ENCODE measurements around the gene ATP6V0D1. TPM values are rescaled to one million over a fixed set of nuclear protein-coding genes. Genes with fewer than 3 reads are reported as not detected.

Gene ATP6V0D1
- polyA plus RNA-seq, 1 of the 3 experiments (the other 2 are of a cell fraction), result 135 TPM

GRCh38 chr16:67423611-67424260 is 57.2 kb downstream of the ATP6V0D1 start:
- H3K4me1 ChIP-seq (ENCODE audit: control insufficient read depth in 1 of 2, insufficient read depth in 2 of 2, low read depth in 1 of 2, low read length in 1 of 2), result peaks cover 0 to 3% of the 10 kb centered on the region in 2 experiments; a peak in 1 of 4 replicates
- TF ChIP-seq IRF3 (IDR thresholded peaks at IDR 0.05; ENCODE audit: low read depth, low read length) (no peak), PBX3 (IDR thresholded peaks at IDR 0.05) (no peak), JUND (IDR thresholded peaks at IDR 0.05) (no peak), FOXJ3 (CRISPR knock-in tag; IDR thresholded peaks at IDR 0.05) (no peak), GATA2 (CRISPR knock-in tag; IDR thresholded peaks at IDR 0.05) (no peak), RCOR1 (IDR thresholded peaks at IDR 0.05; ENCODE audit: low read length) (no peak)
- H3K27me3 ChIP-seq (ENCODE audit: insufficient read depth), result no peaks in the 10 kb centered on the region; the same call in 1 of the 2 replicates
- H3K4me2 ChIP-seq, result no peak overlapping the region
- no peak for DNase-seq
- ChIA-PET CTCF (interaction anchor here (0.9 to 5.9 kb wide), 7 partner anchors 6 to 138 kb away, joined by 3 to 76 read pairs (median 3); partner anchors contain the start of genes ATP6V0D1, CTCF, KCTD19 and LRRC36), POLR2A (no interaction called here)
- H3K79me2 ChIP-seq (ENCODE audit: insufficient read depth), result no peaks in the 10 kb centered on the region
- no peaks in the 10 kb centered on the region for H3F3A ChIP-seq (replicated peaks; ENCODE audit: insufficient read depth)
- no peaks in the 10 kb centered on the region for H3K9me2 ChIP-seq
- WGBS (ENCODE audit: low lambda C conversion rate), result 76% methylated on average over 9 of the region's 9 CpGs
- no peak overlapping the region for H3K4me3 ChIP-seq (ENCODE audit: low read depth in 2 of 2, low read length in 1 of 2)
- no peaks in the 10 kb centered on the region for H3K36me3 ChIP-seq (replicated peaks in 1 of 2; ENCODE audit: control insufficient read depth in 1 of 2, insufficient read depth in 2 of 2, low read length in 1 of 2)
- H3K27ac ChIP-seq (ENCODE audit: low read depth in 2 of 2, low read length in 1 of 2), result no peak overlapping the region
- H2AFZ ChIP-seq (ENCODE audit: low read depth), result no peak overlapping the region
- no peaks in the 10 kb centered on the region for H3K9me3 ChIP-seq
- no peaks in the 10 kb centered on the region for H4K20me1 ChIP-seq (ENCODE audit: insufficient read depth)
- H3K9ac ChIP-seq, result no peak overlapping the region

DNA sequence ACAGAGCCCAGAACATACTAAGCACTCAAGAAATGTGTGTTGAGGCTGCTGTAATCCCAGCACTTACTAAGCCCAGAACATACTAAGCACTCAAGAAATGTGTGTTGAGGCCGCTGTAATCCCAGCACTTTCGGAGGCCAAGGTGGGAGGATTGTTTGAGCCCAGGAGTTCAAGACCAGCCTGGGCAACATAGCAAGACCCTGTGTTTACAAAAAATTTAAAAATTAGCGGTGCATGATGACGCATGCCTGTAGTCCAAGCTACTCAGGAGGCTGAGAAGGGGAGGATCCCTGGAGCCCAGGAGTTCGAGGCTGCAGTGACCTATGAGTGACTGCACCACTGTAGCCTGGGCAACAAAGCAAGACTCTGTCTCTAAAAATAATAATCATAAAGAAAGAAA is 57.9 kb downstream of the ATP6V0D1 start:
- H3K36me3 ChIP-seq (replicated peaks in 1 of 2; ENCODE audit: control insufficient read depth in 1 of 2, insufficient read depth in 2 of 2, low read length in 1 of 2), result no peaks in the 10 kb centered on the region
- H3K9me2 ChIP-seq, result no peaks in the 10 kb centered on the region
- H3K27ac ChIP-seq (ENCODE audit: low read depth in 2 of 2, low read length in 1 of 2), result no peak overlapping the region
- H4K20me1 ChIP-seq (ENCODE audit: insufficient read depth), result no peaks in the 10 kb centered on the region
- no peaks in the 10 kb centered on the region for H3K4me1 ChIP-seq (ENCODE audit: control insufficient read depth in 1 of 2, insufficient read depth in 2 of 2, low read depth in 1 of 2, low read length in 1 of 2)
- DNase-seq, result no peak
- WGBS (ENCODE audit: low lambda C conversion rate), result 79% methylated on average over 5 of the region's 5 CpGs
- no peaks in the 10 kb centered on the region; the same call in 1 of the 2 replicates for H3K27me3 ChIP-seq (ENCODE audit: insufficient read depth)
- H2AFZ ChIP-seq (ENCODE audit: low read depth), result no peak overlapping the region
- no peak overlapping the region for H3K4me3 ChIP-seq (ENCODE audit: low read depth in 2 of 2, low read length in 1 of 2)
- H3K9ac ChIP-seq, result no peak overlapping the region
- ChIA-PET POLR2A (no interaction called here), CTCF (interaction anchor here (1.0 to 1.2 kb wide), 4 partner anchors 19 to 139 kb away, joined by 3 to 4 read pairs (median 3); partner anchors contain the start of genes ATP6V0D1 and CTCF)
- no peaks in the 10 kb centered on the region for H3K79me2 ChIP-seq (ENCODE audit: insufficient read depth)
- no peaks in the 10 kb centered on the region for H3K9me3 ChIP-seq
- no peak overlapping the region for H3K4me2 ChIP-seq
- no peaks in the 10 kb centered on the region for H3F3A ChIP-seq (replicated peaks; ENCODE audit: insufficient read depth)
- TF ChIP-seq ELF1 (IDR thresholded peaks at IDR 0.05) (no peak), YY1 (IDR thresholded peaks at IDR 0.05; ENCODE audit: low read depth) (no peak), RCOR1 (IDR thresholded peaks at IDR 0.05; ENCODE audit: low read length) (no peak), EP300 (IDR thresholded peaks at IDR 0.05; ENCODE audit: borderline replicate concordance in 1 of 2, low read depth in 1 of 2, low read length in 1 of 2) (no peak), FOXJ3 (CRISPR knock-in tag; IDR thresholded peaks at IDR 0.05) (no peak), MXI1 (IDR thresholded peaks at IDR 0.05; ENCODE audit: low read depth, low read length) (no peak), SIN3A (IDR thresholded peaks at IDR 0.05; ENCODE audit: borderline replicate concordance, low read depth, low read length) (no peak), SMC3 (IDR thresholded peaks at IDR 0.05; ENCODE audit: low read depth, low read length) (no peak), RXRA (IDR thresholded peaks at IDR 0.05; ENCODE audit: borderline replicate concordance, low read depth) (no peak), RFX5 (IDR thresholded peaks at IDR 0.05; ENCODE audit: low read length) (no peak), IRF3 (IDR thresholded peaks at IDR 0.05; ENCODE audit: low read depth, low read length) (no peak), TEAD4 (IDR thresholded peaks at IDR 0.05; ENCODE audit: borderline replicate concordance, insufficient read depth) (no peak), CHD2 (IDR thresholded peaks at IDR 0.05; ENCODE audit: low read length, partially characterized antibody) (no peak), ZBTB33 (IDR thresholded peaks at IDR 0.05; ENCODE audit: borderline replicate concordance, low read depth) (no peak), FOXM1 (IDR thresholded peaks at IDR 0.05; ENCODE audit: low read depth) (no peak)
- TF ChIP-seq, protein P1, sequence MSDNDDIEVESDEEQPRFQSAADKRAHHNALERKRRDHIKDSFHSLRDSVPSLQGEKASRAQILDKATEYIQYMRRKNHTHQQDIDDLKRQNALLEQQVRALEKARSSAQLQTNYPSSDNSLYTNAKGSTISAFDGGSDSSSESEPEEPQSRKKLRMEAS (IDR thresholded peaks at IDR 0.05; ENCODE audit: low read depth), result no peak
- TF ChIP-seq, protein P2, sequence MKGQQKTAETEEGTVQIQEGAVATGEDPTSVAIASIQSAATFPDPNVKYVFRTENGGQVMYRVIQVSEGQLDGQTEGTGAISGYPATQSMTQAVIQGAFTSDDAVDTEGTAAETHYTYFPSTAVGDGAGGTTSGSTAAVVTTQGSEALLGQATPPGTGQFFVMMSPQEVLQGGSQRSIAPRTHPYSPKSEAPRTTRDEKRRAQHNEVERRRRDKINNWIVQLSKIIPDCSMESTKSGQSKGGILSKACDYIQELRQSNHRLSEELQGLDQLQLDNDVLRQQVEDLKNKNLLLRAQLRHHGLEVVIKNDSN (IDR thresholded peaks at IDR 0.05; ENCODE audit: borderline replicate concordance, low read depth), result no peak

Measured in SK-N-SH (cell line).